Renal cortical epithelial cell (primary cell): ENCODE measurements around the gene TSSC4. TPM values are rescaled to one million over a fixed set of nuclear protein-coding genes. Genes with fewer than 3 reads are reported as not detected.

Experiments used
- DNase-seq: peaks from one replicate; pipeline ENCODE4 v3.0.0-alpha.2; 2011; ENCODE audit warnings: low read depth
- total RNA-seq: library from RNA; depleted of rRNA; stranded (reverse); fragments of >200 nt; gene quantifications from 2 replicates; pipeline ENCODE4 v1.2.3, GENCODE V29; 2014

TSSC4 gene
- total RNA-seq, 1 donor from 2014 or later = 46.1 TPM

GRCh38 chr11:2417856-2418692 is 17.5 kb downstream of the TSSC4 start:
- no peak for DNase-seq

- no peak for DNase-seq
Observed at GRCh38 chr11:2418693-2419360, 18.3 kb downstream of the TSSC4 start.

- peak; percentile 60 for DNase-seq
Observed at GRCh38 chr11:2419638-2420501, 19.3 kb downstream of the TSSC4 start.

- DNase-seq = peak; percentile 18
Observed at GRCh38 chr11:2420502-2421225, 20.1 kb downstream of the TSSC4 start.

GRCh38 chr11:2421226-2421994 is 20.9 kb downstream of the TSSC4 start:
- no peak for DNase-seq

GRCh38 chr11:2421996-2422395 is 21.4 kb downstream of the TSSC4 start:
- DNase-seq = no peak

- DNase-seq = no peak
Observed at GRCh38 chr11:2422461-2423156, 22.1 kb downstream of the TSSC4 start.

GRCh38 chr11:2423157-2424025 is 22.8 kb downstream of the TSSC4 start:
- no peak for DNase-seq

GRCh38 chr11:2424811-2425495 is 24.4 kb downstream of the TSSC4 start:
- no peak for DNase-seq

GRCh38 chr11:2425506-2425905 is 25.0 kb downstream of the TSSC4 start:
- no peak for DNase-seq

- DNase-seq = no peak
Observed at GRCh38 chr11:2426221-2426620, 25.7 kb downstream of the TSSC4 start.

- DNase-seq = no peak
Observed at GRCh38 chr11:2426826-2427521, 26.4 kb downstream of the TSSC4 start.

- no peak for DNase-seq
Observed at GRCh38 chr11:2427721-2428321, 27.3 kb downstream of the TSSC4 start.

GRCh38 chr11:2428322-2428795 is 27.8 kb downstream of the TSSC4 start:
- peak; percentile 21 for DNase-seq

- DNase-seq = no peak
Observed at GRCh38 chr11:2431395-2431794, 30.8 kb downstream of the TSSC4 start.

GRCh38 chr11:2432171-2432621 is 31.6 kb downstream of the TSSC4 start:
- no peak for DNase-seq

- no peak for DNase-seq
Observed at GRCh38 chr11:2432628-2433071, 32.1 kb downstream of the TSSC4 start.
